ENCODE measurements around the gene WDR35.

- TF ChIP-seq POLR2A (IDR thresholded peaks at IDR 0.05; ENCODE audit: low read depth, low read length) (no peak), POU2F2 (IDR thresholded peaks at IDR 0.05; ENCODE audit: low read depth, low read length) (no peak), SPI1 (IDR thresholded peaks at IDR 0.05; ENCODE audit: low read depth, low read length) (no peak)
These were observed 26.5 kb downstream of the WDR35 start for GRCh38 chr2:19963386-19963785.
